ENCODE data around the gene CSNK1A1L. TPM values are rescaled to one million over a fixed set of nuclear protein-coding genes. Genes with fewer than 3 reads are reported as not detected.
A peak's percentile ranks its signal among the peaks of the same experiment; 100 is the strongest.

The CSNK1A1L gene
- total and polyA plus RNA-seq, 2 donors (not counting 1 experiment from before 2014, with no cell fraction given), result not detected

GRCh38 chr13:37144661-37145060 lies 39.2 kb upstream of the CSNK1A1L start:
- no peaks in the 10 kb centered on the region for H4K20me1 ChIP-seq (ENCODE audit: control insufficient read depth, extremely low read depth, insufficient read depth, low read length)
- no peak overlapping the region for H3K4me3 ChIP-seq (replicated peaks in 1 of 4; ENCODE audit: control extremely low read depth in 1 of 4, insufficient read depth in 1 of 4, low read depth in 3 of 4, low read length in 4 of 4)
- no peak overlapping the region for H3K9ac ChIP-seq (ENCODE audit: insufficient read depth, low read length)
- no peaks in the 10 kb centered on the region for H3K27me3 ChIP-seq (ENCODE audit: control insufficient read depth, insufficient read depth, low read length)
- H3K27ac ChIP-seq (ENCODE audit: insufficient read depth, low read length), result no peak overlapping the region
- peaks cover 4% of the 10 kb centered on the region for H3K4me1 ChIP-seq (ENCODE audit: control insufficient read depth, extremely low read depth, insufficient read depth, low read length)
- no peaks in the 10 kb centered on the region for H3K79me2 ChIP-seq (ENCODE audit: control insufficient read depth, insufficient read depth, low read length)
- no peak overlapping the region for H3K4me2 ChIP-seq (ENCODE audit: extremely low read depth, insufficient read depth, low read length)
- peak; percentile 39 to 88 for DNase-seq (ENCODE audit: low read depth in 2 of 2)
- H3K9me3 ChIP-seq (ENCODE audit: control insufficient read depth, insufficient read depth, low read depth, low read length), result no peaks in the 10 kb centered on the region
- H3K36me3 ChIP-seq (ENCODE audit: control insufficient read depth, insufficient read depth, low read length), result no peaks in the 10 kb centered on the region
- TF ChIP-seq EZH2 (IDR thresholded peaks at IDR 0.05; ENCODE audit: low read length, missing control alignments) (no peak), CTCF (conservative IDR thresholded peaks at IDR 0.05 in 1 of 2, IDR thresholded peaks at IDR 0.05 in 1 of 2; ENCODE audit: low read depth in 1 of 2, low read length in 2 of 2) (no peak)
- H2AFZ ChIP-seq (ENCODE audit: low read length), result no peak overlapping the region

GRCh38 chr13:37143911-37144310 lies 38.4 kb upstream of the CSNK1A1L start:
- DNase-seq (ENCODE audit: low read depth in 2 of 2), result peak; percentile 26 to 90
- TF ChIP-seq EZH2 (IDR thresholded peaks at IDR 0.05; ENCODE audit: low read length, missing control alignments) (no peak), CTCF (conservative IDR thresholded peaks at IDR 0.05 in 1 of 2, IDR thresholded peaks at IDR 0.05 in 1 of 2; ENCODE audit: low read depth in 1 of 2, low read length in 2 of 2) (no peak)
- H3K36me3 ChIP-seq (ENCODE audit: control insufficient read depth, insufficient read depth, low read length), result no peaks in the 10 kb centered on the region
- H3K4me3 ChIP-seq (replicated peaks in 1 of 4; ENCODE audit: control extremely low read depth in 1 of 4, insufficient read depth in 1 of 4, low read depth in 3 of 4, low read length in 4 of 4), result no peak overlapping the region
- no peaks in the 10 kb centered on the region for H4K20me1 ChIP-seq (ENCODE audit: control insufficient read depth, extremely low read depth, insufficient read depth, low read length)
- H3K9ac ChIP-seq (ENCODE audit: insufficient read depth, low read length), result no peak overlapping the region
- no peaks in the 10 kb centered on the region for H3K27me3 ChIP-seq (ENCODE audit: control insufficient read depth, insufficient read depth, low read length)
- H3K4me2 ChIP-seq (ENCODE audit: extremely low read depth, insufficient read depth, low read length), result no peak overlapping the region
- peaks cover 4% of the 10 kb centered on the region for H3K4me1 ChIP-seq (ENCODE audit: control insufficient read depth, extremely low read depth, insufficient read depth, low read length)
- H3K27ac ChIP-seq (ENCODE audit: insufficient read depth, low read length), result no peak overlapping the region
- H2AFZ ChIP-seq (ENCODE audit: low read length), result no peak overlapping the region
- H3K79me2 ChIP-seq (ENCODE audit: control insufficient read depth, insufficient read depth, low read length), result no peaks in the 10 kb centered on the region
- no peaks in the 10 kb centered on the region for H3K9me3 ChIP-seq (ENCODE audit: control insufficient read depth, insufficient read depth, low read depth, low read length)

- H3K27ac ChIP-seq (ENCODE audit: insufficient read depth, low read length), result no peak overlapping the region
- no peaks in the 10 kb centered on the region for H4K20me1 ChIP-seq (ENCODE audit: control insufficient read depth, extremely low read depth, insufficient read depth, low read length)
- no peak for DNase-seq (ENCODE audit: low read depth in 2 of 2)
- H3K4me2 ChIP-seq (ENCODE audit: extremely low read depth, insufficient read depth, low read length), result no peak overlapping the region
- no peak overlapping the region for H3K4me3 ChIP-seq (replicated peaks in 1 of 4; ENCODE audit: control extremely low read depth in 1 of 4, insufficient read depth in 1 of 4, low read depth in 3 of 4, low read length in 4 of 4)
- H3K9ac ChIP-seq (ENCODE audit: insufficient read depth, low read length), result no peak overlapping the region
- no peak overlapping the region for H2AFZ ChIP-seq (ENCODE audit: low read length)
- TF ChIP-seq CTCF (conservative IDR thresholded peaks at IDR 0.05 in 1 of 2, IDR thresholded peaks at IDR 0.05 in 1 of 2; ENCODE audit: low read depth in 1 of 2, low read length in 2 of 2), result no peak
- no peak for TF ChIP-seq EZH2 (IDR thresholded peaks at IDR 0.05; ENCODE audit: low read length, missing control alignments)
- no peaks in the 10 kb centered on the region for H3K36me3 ChIP-seq (ENCODE audit: control insufficient read depth, insufficient read depth, low read length)
- no peaks in the 10 kb centered on the region for H3K9me3 ChIP-seq (ENCODE audit: control insufficient read depth, insufficient read depth, low read depth, low read length)
- H3K4me1 ChIP-seq (ENCODE audit: control insufficient read depth, extremely low read depth, insufficient read depth, low read length), result peaks cover 4% of the 10 kb centered on the region
- H3K79me2 ChIP-seq (ENCODE audit: control insufficient read depth, insufficient read depth, low read length), result no peaks in the 10 kb centered on the region
- no peaks in the 10 kb centered on the region for H3K27me3 ChIP-seq (ENCODE audit: control insufficient read depth, insufficient read depth, low read length)
These were observed 37.4 kb upstream of the CSNK1A1L start for GRCh38 chr13:37142877-37143276.
